Measurements from ENCODE around the gene SPATA13.
"Not testable (repeated sequence)": the region's sequence is repeated elsewhere in the genome, so short reads cannot be mapped to it uniquely, and the experiment has no call there.

The SPATA13 gene

GRCh38 chr13:24202215-24202614 is 41.7 kb downstream of the SPATA13 start:
- DNase-seq = no peak

DNA sequence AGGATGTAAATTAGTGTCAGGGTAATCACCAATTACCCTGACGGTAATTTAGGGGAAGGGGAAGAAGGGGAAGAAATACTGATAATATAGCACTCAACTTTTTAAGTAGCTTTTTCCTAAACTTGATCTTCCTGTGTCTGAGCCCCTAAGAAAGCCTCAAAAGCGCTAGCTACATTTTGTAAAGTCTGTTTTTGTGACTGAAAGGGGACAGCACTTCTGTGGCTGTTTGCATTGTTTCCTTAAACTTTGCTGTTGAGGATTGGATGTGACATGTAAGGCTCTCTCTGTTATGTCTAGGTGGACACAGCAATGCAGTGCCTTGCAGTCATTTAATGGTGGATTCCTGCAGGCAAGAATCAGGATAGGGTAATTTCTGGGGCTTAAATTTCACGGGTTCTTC is 42.8 kb downstream of the SPATA13 start:
- no peak for DNase-seq

GRCh38 chr13:24203811-24204210 is 43.3 kb downstream of the SPATA13 start:
- no peak for DNase-seq

- not testable (repeated sequence) for DNase-seq
Observed at GRCh38 chr13:24205076-24205475, 44.6 kb downstream of the SPATA13 start.

DNA sequence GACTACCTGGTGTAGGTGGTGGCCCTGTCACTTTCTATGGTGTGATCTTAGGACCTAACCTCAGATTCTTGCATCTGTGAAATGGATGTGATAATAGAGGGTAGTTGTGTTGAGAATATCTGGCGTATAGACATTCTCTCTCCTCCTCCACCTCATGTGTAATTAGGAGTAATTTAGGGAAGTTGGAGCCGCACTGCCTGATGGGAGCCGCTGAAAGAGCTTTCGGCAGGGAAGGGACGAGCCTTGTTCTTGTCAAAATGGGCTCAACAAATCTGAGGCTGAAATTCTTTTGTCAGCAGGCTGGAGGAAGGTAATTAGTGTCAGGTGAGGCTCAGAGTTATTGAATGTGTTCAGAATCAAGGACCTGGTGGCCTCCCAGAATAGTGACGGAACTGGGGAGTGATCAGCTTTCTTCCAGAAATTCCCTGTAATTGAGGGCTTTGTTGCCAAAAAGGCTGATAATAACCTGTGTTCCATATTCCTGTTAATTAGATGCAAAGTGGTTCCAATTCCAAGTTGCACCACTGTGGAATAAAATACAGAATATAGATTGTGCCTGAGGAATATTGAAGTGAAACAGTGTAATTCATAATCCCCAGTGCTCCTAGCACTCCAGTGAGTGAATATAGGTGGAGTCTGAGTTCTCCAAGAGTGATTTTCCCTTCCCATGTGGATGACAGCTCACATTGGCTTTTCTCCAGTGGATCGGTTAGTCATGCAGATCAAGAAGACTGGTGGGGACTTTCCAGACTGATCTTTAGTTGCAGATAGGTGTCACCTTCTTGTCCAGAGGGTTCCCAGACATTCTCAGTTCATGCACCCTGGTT is 47.5 kb downstream of the SPATA13 start:
- DNase-seq = no peak

DNA sequence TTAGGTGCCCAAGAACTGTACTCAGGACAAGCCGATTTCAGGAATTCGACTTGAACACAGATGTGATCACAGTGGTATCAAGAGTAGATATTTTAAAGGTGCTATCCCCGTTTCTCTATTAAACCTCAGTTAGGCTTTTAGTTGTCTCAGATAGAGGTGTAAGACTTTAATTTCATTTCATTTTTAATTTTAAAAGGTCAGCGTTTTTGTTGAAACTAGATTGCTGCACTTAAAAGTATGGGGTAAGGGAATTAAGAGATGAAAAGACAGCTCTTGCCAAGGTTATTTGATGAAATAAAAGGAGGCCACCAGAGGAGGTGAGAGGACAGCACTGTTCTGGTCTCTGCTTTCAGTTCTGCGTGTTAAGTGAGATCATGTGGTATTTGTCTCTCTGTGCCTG is 48.6 kb downstream of the SPATA13 start:
- DNase-seq = no peak

DNA sequence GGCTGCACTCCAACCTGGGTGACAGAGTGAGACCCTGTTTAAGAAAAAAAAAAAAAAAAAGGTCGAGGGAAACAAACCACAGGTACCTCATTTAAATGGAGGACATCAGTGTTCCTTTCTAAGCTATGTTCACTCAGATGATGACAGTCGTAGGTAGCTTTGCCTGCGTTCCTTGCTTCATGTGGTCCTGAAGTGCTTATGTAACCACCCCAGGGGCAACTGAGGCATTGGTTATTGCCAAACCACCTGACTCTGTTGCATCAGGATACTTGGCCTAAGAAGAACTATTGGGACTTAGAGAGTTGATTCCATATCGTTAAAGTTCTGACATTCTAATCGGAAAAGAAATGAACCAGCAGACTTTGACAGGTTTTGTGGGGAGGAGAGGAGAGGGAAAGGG is 51.7 kb downstream of the SPATA13 start:
- no peak for DNase-seq

GRCh38 chr13:24212674-24213073 is 52.2 kb downstream of the SPATA13 start:
- no peak for DNase-seq

DNA sequence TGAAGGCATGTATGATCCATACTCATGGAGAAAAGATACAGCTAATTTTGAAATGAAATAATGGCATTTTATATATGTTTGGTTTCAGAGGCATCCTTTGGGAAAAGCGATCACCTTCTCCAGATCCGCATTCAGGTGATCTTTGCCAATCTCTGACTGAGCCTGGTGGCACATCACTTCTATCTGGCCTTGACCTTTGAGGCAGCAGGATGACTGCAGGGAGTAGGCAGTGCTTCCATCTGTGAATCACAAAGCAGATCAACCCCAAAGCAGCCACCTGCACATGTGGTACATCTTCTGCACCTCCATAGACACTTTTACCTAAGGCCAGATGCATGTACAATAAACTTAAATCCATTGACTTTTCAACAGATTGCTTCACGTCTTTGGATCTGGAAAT is 53.4 kb downstream of the SPATA13 start:
- DNase-seq = no peak

DNA sequence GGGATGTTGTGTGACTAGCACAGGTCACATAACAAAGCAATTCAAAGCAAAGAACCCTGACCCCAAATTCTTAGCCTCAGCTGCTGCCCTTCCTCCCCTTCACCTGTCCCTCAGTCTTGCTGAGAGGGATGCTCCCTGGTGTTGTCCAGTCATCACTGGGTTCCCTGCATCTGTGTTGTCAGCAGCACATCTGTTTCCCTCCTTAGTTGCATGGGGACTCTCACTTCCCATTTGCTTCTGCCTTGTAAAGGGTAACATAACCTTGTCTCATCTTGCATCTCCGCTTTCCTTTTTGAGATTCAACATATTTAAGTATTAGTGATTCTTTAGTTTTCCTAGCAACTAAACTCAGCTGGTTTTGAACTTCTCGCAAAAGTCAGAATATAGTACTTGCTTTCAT is 54.0 kb downstream of the SPATA13 start:
- DNase-seq = no peak

DNA sequence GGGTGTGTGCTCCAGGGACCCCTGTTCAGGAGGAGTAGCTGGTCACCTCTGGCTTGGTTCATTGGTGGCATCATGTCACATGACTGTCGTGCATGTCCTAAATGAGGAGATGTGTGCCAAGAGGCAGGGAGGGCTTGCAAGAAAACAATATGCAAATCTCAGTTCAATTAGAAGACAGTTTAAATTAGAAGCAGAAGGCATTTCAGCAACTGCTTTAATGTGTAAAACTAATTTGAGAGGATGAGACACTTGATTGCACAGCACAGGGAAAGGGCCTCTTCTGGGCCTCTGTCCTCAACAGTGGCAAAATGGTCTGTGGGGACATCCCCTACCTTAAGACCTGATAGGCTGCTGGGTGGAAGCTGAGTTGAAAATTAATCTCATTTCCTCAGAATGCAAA is 54.6 kb downstream of the SPATA13 start:
- DNase-seq = no peak

- no peak for DNase-seq
Observed at GRCh38 chr13:24215732-24216131, 55.2 kb downstream of the SPATA13 start.

- no peak for DNase-seq
Observed at GRCh38 chr13:24216176-24216575, 55.7 kb downstream of the SPATA13 start.

DNA sequence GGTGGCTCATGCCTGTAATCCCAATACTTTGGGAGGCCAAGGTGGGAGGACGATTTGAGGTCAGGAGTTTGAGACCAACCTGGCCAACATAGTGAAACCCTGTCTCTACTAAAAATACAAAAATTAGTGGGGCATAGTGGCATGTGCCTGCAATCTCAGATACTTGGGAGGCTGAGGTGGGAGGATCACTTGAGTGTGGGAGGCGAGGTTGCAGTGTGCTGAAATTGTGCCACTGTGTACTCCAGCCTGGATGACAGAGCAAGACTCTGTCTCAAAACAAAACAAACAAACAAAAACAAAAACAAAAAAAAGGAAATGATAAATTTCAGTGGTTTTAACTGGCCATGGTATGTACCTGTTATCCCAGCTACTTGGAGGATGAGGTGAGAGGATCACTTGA is 56.3 kb downstream of the SPATA13 start:
- DNase-seq = not testable (repeated sequence)

GRCh38 chr13:24217601-24218281 is 57.2 kb downstream of the SPATA13 start:
- no peak for DNase-seq

GRCh38 chr13:24218338-24218737 is 57.8 kb downstream of the SPATA13 start:
- DNase-seq = no peak

DNA sequence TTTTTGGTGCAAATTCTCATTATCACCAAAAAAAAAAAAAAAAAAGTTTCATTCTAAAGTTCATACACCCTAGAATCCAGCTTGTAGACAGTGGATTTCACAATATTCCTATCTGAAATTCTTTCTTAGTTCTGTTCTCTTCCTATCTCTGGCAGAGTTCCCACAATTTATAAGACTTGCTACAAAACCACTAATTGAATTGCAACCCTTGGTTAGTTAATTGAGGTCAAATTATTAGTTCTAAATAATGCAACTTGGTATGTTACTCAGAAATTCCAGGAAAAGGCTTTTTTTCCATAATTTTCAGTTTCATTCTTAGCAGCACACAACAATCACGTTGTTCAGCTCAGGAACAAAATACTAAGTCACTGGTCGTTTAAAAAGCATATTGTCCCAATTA is 58.5 kb downstream of the SPATA13 start:
- DNase-seq = no peak

DNA sequence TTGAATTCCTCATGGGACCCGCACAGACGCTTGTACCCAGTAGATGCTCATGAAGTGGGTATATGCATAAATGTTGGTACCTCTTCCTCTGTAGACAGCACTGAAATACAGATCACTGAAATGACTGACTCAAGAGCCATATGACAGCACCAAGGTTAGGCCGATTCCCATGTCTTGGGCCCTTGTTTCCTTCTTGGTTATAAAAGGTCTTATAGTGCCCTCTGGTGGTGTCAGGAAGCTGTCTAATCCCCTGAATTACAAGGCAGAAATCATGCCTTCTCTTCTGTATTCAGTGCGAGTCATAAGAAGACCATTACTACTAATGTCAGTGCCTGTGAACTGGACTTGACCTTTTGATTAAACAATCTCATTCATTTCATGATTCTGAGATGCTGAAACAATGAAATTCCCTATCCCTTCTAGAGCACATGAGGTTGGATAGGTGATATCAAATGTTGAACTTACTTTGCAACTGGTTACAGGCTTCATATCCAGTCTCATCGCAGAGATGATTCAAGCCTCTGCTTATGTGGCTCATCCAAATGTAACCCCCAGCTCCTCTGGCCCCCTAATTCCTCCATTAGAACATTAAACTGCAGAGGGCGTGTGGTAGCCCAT is 59.7 kb downstream of the SPATA13 start:
- DNase-seq = peak; percentile 51

- DNase-seq = no peak
Observed at GRCh38 chr13:24221007-24221406, 60.5 kb downstream of the SPATA13 start.

DNA sequence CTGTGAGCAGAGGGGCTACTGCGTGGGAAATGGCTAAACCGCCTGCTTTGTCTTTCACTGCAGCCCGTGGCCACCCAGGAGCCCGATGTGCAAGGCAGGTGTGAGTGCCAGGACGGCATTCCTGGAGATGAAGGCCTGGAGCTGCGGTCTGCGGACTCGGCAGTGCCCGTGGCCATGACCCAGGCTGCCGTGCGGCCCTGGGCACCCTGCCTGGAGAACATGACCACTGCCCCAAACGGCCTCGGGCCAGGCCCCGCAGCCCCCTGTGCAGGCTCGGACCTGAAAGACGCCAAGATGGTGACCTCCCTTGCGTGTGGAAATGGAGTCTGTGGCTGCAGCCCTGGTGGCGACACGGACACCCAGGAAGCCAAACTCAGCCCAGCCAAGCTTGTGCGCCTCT is 62.2 kb downstream of the SPATA13 start:
- DNase-seq = no peak

GRCh38 chr13:24223341-24224231 is 63.1 kb downstream of the SPATA13 start:
- no peak for DNase-seq

DNA sequence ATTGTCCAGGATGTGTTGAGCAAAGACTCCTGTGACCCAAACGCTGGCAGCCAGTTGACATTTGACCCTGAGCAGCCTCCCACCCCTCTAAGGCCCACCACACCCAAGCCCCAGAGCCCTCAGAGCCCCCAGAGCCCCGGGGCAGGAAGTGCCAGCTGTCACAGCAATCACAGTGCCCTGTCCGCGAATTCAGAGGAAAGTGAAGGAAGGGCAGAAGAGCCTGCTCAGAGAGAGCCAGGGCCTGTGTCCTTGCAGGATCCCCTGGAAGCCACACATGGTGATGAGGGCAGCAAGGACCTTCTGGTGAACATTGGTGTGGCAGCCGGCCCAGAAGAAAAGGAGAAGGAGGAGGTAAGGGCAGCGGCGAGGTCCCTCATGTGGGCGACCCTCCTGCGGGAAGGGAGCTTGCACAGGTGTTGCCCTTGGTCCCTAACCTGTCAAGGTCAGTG is 63.7 kb downstream of the SPATA13 start:
- DNase-seq = no peak

- DNase-seq = no peak
Observed at GRCh38 chr13:24225062-24225461, 64.5 kb downstream of the SPATA13 start.
